Neural crest cell (in vitro differentiated cells): Measurements from ENCODE around the gene LAMA3. TPM values are rescaled to one million over a fixed set of nuclear protein-coding genes. Genes with fewer than 3 reads are reported as not detected.

Experiments
- DNase-seq: peaks from one replicate; pipeline ENCODE4 v3.0.0; 2021; ENCODE audit warnings: low read depth, mixed read lengths, low spot score
- H3K27ac Mint-ChIP-seq: one replicate; pipeline ENCODE4 v1.8.0; 2021; ENCODE audit warnings: mild to moderate bottlenecking, mixed read lengths; ENCODE audit not compliant: unreplicated experiment
- H3K27me3 Mint-ChIP-seq: 2 replicates; pipeline ENCODE4 v1.8.0; 2021; ENCODE audit warnings: low read depth, mild to moderate bottlenecking, mixed read lengths
- H3K36me3 Mint-ChIP-seq: 2 replicates; pipeline ENCODE4 v1.8.0; 2021; ENCODE audit warnings: low read depth, mild to moderate bottlenecking, mixed read lengths
- H3K4me1 Mint-ChIP-seq: 2 replicates; pipeline ENCODE4 v1.8.0; 2021; ENCODE audit warnings: mixed read lengths
- H3K4me3 Mint-ChIP-seq: one replicate; pipeline ENCODE4 v1.8.0; 2021; ENCODE audit warnings: mild to moderate bottlenecking, mixed read lengths
- H3K9me3 Mint-ChIP-seq: 2 replicates; pipeline ENCODE4 v1.8.0; 2021; ENCODE audit warnings: mixed read lengths
- CTCF ChIP-seq: fragments of 200-600 bp; sonication (generic); conservative IDR thresholded peaks from 2 replicates; pipeline ENCODE4 v1.5.0; 2021; ENCODE audit warnings: antibody characterized with exemption, mild to moderate bottlenecking
- total RNA-seq: library from RNA; stranded (reverse); gene quantifications from 2 replicates; pipeline ENCODE4 v1.2.1, GENCODE V29; 2021

LAMA3 gene
- total RNA-seq, 1 donor from 2014 or later: 0.35 TPM

- Mint-ChIP-seq H3K36me3 (no peaks in the 10 kb centered on the region), H3K4me1 (no peaks in the 10 kb centered on the region), H3K27ac (no peak overlapping the region), H3K27me3 (peaks cover 2% of the 10 kb centered on the region), H3K4me3 (no peak overlapping the region), H3K9me3 (no peaks in the 10 kb centered on the region)
- TF ChIP-seq CTCF: no peak
- DNase-seq: no peak
Observed at GRCh38 chr18:23932385-23933067, 243.3 kb downstream of the LAMA3 start.

GRCh38 chr18:23933407-23933806 lies 244.2 kb downstream of the LAMA3 start:
- Mint-ChIP-seq H3K36me3 (no peaks in the 10 kb centered on the region), H3K27ac (no peak overlapping the region), H3K27me3 (no peaks in the 10 kb centered on the region), H3K9me3 (no peaks in the 10 kb centered on the region), H3K4me1 (no peaks in the 10 kb centered on the region), H3K4me3 (no peak overlapping the region)
- TF ChIP-seq CTCF: no peak
- DNase-seq: no peak

GRCh38 chr18:23934252-23934651 lies 245.0 kb downstream of the LAMA3 start:
- H3K27ac Mint-ChIP-seq: no peak overlapping the region
- no peaks in the 10 kb centered on the region for H3K27me3 Mint-ChIP-seq
- no peak overlapping the region for H3K4me3 Mint-ChIP-seq
- DNase-seq: no peak
- no peak for TF ChIP-seq CTCF
- no peaks in the 10 kb centered on the region for H3K4me1 Mint-ChIP-seq
- H3K36me3 Mint-ChIP-seq: no peaks in the 10 kb centered on the region
- no peaks in the 10 kb centered on the region for H3K9me3 Mint-ChIP-seq

GRCh38 chr18:23934863-23935262 lies 245.6 kb downstream of the LAMA3 start:
- TF ChIP-seq CTCF: no peak
- Mint-ChIP-seq H3K9me3 (no peaks in the 10 kb centered on the region), H3K27me3 (no peaks in the 10 kb centered on the region), H3K4me1 (no peaks in the 10 kb centered on the region), H3K36me3 (no peaks in the 10 kb centered on the region), H3K4me3 (no peak overlapping the region), H3K27ac (no peak overlapping the region)
- no peak for DNase-seq

- H3K27me3 Mint-ChIP-seq: no peaks in the 10 kb centered on the region
- no peak for DNase-seq
- no peak overlapping the region for H3K4me3 Mint-ChIP-seq
- H3K4me1 Mint-ChIP-seq: no peaks in the 10 kb centered on the region
- H3K9me3 Mint-ChIP-seq: no peaks in the 10 kb centered on the region
- no peak for TF ChIP-seq CTCF
- no peak overlapping the region for H3K27ac Mint-ChIP-seq
- no peaks in the 10 kb centered on the region for H3K36me3 Mint-ChIP-seq
Observed at GRCh38 chr18:23935804-23936203, 246.6 kb downstream of the LAMA3 start.
